Endothelial cell of umbilical vein (primary cell): ENCODE results near the gene F9. TPM values are rescaled to one million over a fixed set of nuclear protein-coding genes. Genes with fewer than 3 reads are reported as not detected.

ENCODE experiments used
- BruUV-seq: library from RNA; stranded (reverse); fragments of 400-500 nt; replicated peaks from 2 replicates; lab custom pipeline; 2021; lab: Mats Ljungman, UMichigan
- CTCF ChIA-PET: fragments of 300-600, 350-600 bp; sonication (Branson Sonifier 250); formaldehyde crosslinking; loops from one replicate; lab custom pipeline; 2021; ENCODE audit warnings: antibody characterized with exemption, inconsistent platforms; lab: Charles Lee
- POLR2A ChIA-PET: fragments of 300-600, 350-600 bp; sonication (Branson Sonifier 250); formaldehyde crosslinking; loops from one replicate; lab custom pipeline; 2021; ENCODE audit warnings: antibody characterized with exemption, inconsistent platforms; lab: Charles Lee
- DNase-seq: peaks from one replicate; pipeline ENCODE4 v3.0.0-alpha.2; 2011; ENCODE audit warnings: low read depth, low spot score
- FAIRE-seq: peaks from 2 replicates; lab custom pipeline; 2011; peaks lifted over from hg19 to GRCh38; lab: Jason Lieb, UNC
- H2AFZ ChIP-seq: 2 replicates; pipeline ENCODE4 v1.6.0; 2012; ENCODE audit warnings: low read depth, low read length, control low read depth, inconsistent platforms
- H3K27ac ChIP-seq: 2 replicates; pipeline ENCODE4 v1.5.1; 2011; ENCODE audit warnings: low read depth, mild to moderate bottlenecking, control low read depth, low read length, moderate library complexity; ENCODE audit not compliant: insufficient read depth
- H3K27me3 ChIP-seq, 2 experiments: 2 replicates each; pipeline versions ENCODE4 v1.6.0 to v1.6.1; 2011; ENCODE audit warnings: low read length in 2 of 2, mixed read lengths in 1 of 2; ENCODE audit not compliant: control insufficient read depth in 2 of 2, insufficient read depth in 2 of 2
- H3K36me3 ChIP-seq, 2 experiments: 2 replicates in 1 of 2; 3 replicates in 1 of 2; pipeline ENCODE4 v1.5.1; 2011; ENCODE audit warnings: low read length in 2 of 2, mild to moderate bottlenecking in 1 of 2, moderate library complexity in 1 of 2; ENCODE audit not compliant: control insufficient read depth in 2 of 2, insufficient read depth in 2 of 2; ENCODE audit errors: extremely low read depth in 1 of 2
- H3K4me1 ChIP-seq: 3 replicates; pipeline ENCODE4 v1.5.1; 2011; ENCODE audit warnings: mild to moderate bottlenecking, low read length; ENCODE audit not compliant: control insufficient read depth, insufficient read depth; ENCODE audit errors: extremely low read depth
- H3K4me2 ChIP-seq: 2 replicates; pipeline ENCODE4 v1.6.1; 2011; ENCODE audit warnings: low read length, control low read depth, mixed read lengths; ENCODE audit not compliant: insufficient read depth
- H3K4me3 ChIP-seq, 3 experiments: fragments of 200-600 bp in 1 of 3; sonication (generic), shearing (Covaris generic) in 1 of 3; replicated peaks in 1 of 3; 2 replicates each; pipeline ENCODE4 v1.5.1; 2011 to 2016; ENCODE audit warnings: control low read depth in 3 of 3, low read length in 3 of 3, mild to moderate bottlenecking in 2 of 3, inconsistent platforms in 1 of 3, low read depth in 1 of 3, moderate library complexity in 1 of 3; ENCODE audit not compliant: insufficient read depth in 1 of 3
- H3K79me2 ChIP-seq: 2 replicates; pipeline ENCODE4 v1.6.0; 2012; ENCODE audit warnings: low read length, inconsistent platforms; ENCODE audit not compliant: control insufficient read depth, insufficient read depth
- H3K9ac ChIP-seq: replicated peaks from 2 replicates; pipeline ENCODE3; 2011; ENCODE audit warnings: low read length, control low read depth; ENCODE audit not compliant: insufficient read depth; ENCODE audit errors: extremely low read depth
- H3K9me1 ChIP-seq: replicated peaks from 3 replicates; pipeline ENCODE4 v1.6.0; 2011; ENCODE audit warnings: mild to moderate bottlenecking, low read length; ENCODE audit not compliant: control insufficient read depth, insufficient read depth; ENCODE audit errors: extremely low read depth
- H3K9me3 ChIP-seq: replicated peaks from 2 replicates; pipeline ENCODE4 v1.5.1; 2012; ENCODE audit warnings: low read length, inconsistent platforms; ENCODE audit not compliant: control insufficient read depth, insufficient read depth
- H4K20me1 ChIP-seq: replicated peaks from 2 replicates; pipeline ENCODE3; 2011; ENCODE audit warnings: mild to moderate bottlenecking, low read length; ENCODE audit not compliant: control insufficient read depth, insufficient read depth; ENCODE audit errors: extremely low read depth
- CTCF ChIP-seq, 2 donors: IDR thresholded peaks; 1 replicate in 1 of 2; 2 replicates in 1 of 2; pipeline ENCODE4 v1.5.1; 2011; ENCODE audit warnings: low read length in 2 of 2, mild to moderate bottlenecking in 2 of 2, moderate library complexity in 2 of 2, control low read depth in 1 of 2, inconsistent platforms in 1 of 2, low read depth in 1 of 2; ENCODE audit not compliant: insufficient read depth in 1 of 2; ENCODE audit errors: extremely low read depth in 1 of 2
- EZH2 ChIP-seq: IDR thresholded peaks from 2 replicates; pipeline ENCODE4 v1.6.1; 2012; ENCODE audit warnings: borderline replicate concordance, low read depth, mild to moderate bottlenecking, moderate library complexity, low read length, inconsistent platforms; ENCODE audit not compliant: severe bottlenecking
- FOS ChIP-seq: IDR thresholded peaks from 2 replicates; pipeline ENCODE4 v1.6.1; 2011; ENCODE audit warnings: mild to moderate bottlenecking, low read length, moderate library complexity, borderline replicate concordance; ENCODE audit not compliant: insufficient read depth
- GATA2 ChIP-seq: IDR thresholded peaks from 2 replicates; pipeline ENCODE4 v1.7.0; 2011; ENCODE audit warnings: low read depth, mild to moderate bottlenecking, moderate library complexity, mixed read lengths, low read length; ENCODE audit not compliant: insufficient read length, insufficient read depth
- JUN ChIP-seq: IDR thresholded peaks from 2 replicates; pipeline ENCODE4 v1.6.1; 2011; ENCODE audit warnings: borderline replicate concordance, low read depth; ENCODE audit not compliant: insufficient read length, insufficient read depth
- MYC ChIP-seq: IDR thresholded peaks from one replicate; pipeline ENCODE4 v1.6.1; 2011; ENCODE audit warnings: mild to moderate bottlenecking, low read depth, low read length
- POLR2A ChIP-seq: IDR thresholded peaks from 2 replicates; pipeline ENCODE4 v1.6.1; 2012; ENCODE audit warnings: low read depth, mild to moderate bottlenecking, control low read depth, low read length
- POLR2AphosphoS5 ChIP-seq: IDR thresholded peaks from 2 replicates; pipeline ENCODE4 v1.6.1; 2012; ENCODE audit warnings: low read depth, mild to moderate bottlenecking, control low read depth, low read length, moderate library complexity; ENCODE audit not compliant: insufficient read depth
- dilution Hi-C: fragments of 300-500 bp; cut with MboI; formaldehyde crosslinking; loops from one replicate; pipeline ENCODE4 v1.15.0; 2019; ENCODE audit warnings: low sequenced_read_pairs; ENCODE audit not compliant: extremely low pct_ligation_motif_present
- intact Hi-C: fragments of 100-400 bp; cut with micrococcal nuclease; formaldehyde crosslinking; loops from one replicate; pipeline ENCODE4 v1.10.0; 2022
- polyA plus RNA-seq, 4 experiments: library from polyadenylated mRNA; depleted of rRNA in 3 of 4; stranded (reverse) in 3 of 4; unstranded in 1 of 4; fragments of >200 nt; gene quantifications; 2 replicates each; pipeline versions ENCODE4 v1.2.1 to v1.2.3, GENCODE V29; 2011 to 2012; ENCODE audit warnings: missing spikeins in 1 of 4
- total RNA-seq: library from RNA; stranded (reverse); gene quantifications from 2 replicates; pipeline ENCODE4 v1.2.3, GENCODE V29; 2021
- TF ChIP-seq, protein P1 (sequence below): IDR thresholded peaks from 2 replicates; pipeline ENCODE4 v1.6.1; 2011; ENCODE audit not compliant: insufficient read depth, insufficient read length

F9 gene
- total and polyA plus RNA-seq, 2 donors (not counting 3 experiments of a cell fraction or from before 2014, with no cell fraction given): not detected

DNA sequence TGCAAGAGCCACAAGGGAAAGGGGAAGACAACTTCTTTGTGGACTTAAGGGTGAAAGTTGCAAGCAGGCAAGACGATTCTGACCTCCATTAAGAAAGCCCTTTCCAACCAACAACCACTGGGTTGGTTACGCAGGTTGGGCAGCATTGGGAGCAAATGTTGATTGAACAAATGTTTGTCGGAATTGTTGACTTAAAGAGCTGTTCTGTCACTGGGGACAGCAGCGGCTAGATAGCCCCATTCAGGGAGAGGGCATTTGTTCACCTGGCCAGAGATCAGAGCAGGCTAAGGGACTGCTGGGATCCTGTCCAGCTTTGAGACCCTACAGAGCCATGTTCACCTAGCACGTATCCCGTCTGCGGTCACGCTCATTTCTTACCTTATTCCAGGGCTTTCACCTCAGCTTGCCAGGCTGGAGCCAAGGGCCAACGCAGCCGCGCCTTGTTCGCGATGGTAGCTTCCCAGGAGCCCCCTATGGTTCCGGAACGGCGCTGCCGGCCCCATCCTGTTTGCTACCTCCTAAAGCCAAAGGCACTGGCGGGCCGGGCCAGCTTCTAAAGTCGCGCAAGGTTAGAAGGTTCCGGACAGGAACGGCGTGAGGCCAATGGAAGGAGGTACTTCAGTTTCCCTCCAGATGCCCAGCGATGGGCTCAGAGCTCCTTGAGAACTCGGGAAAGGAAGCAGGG, 24.6 kb downstream of the F9 start:
- POLR2A ChIA-PET: no interaction called here
- no peaks in the 10 kb centered on the region for H4K20me1 ChIP-seq
- no TSS peak for BruUV-seq

More for the DNA sequence above, 24.6 kb downstream of the F9 start:
- no peak for TF ChIP-seq CTCF (IDR thresholded peaks at IDR 0.05; ENCODE audit: extremely low read depth in 1 of 2, insufficient read depth in 1 of 2, low read depth in 1 of 2, low read length in 2 of 2)
- no peak for TF ChIP-seq JUN
- TF ChIP-seq POLR2AphosphoS5: no peak
- TF ChIP-seq POLR2A: no peak
- TF ChIP-seq, protein P1, sequence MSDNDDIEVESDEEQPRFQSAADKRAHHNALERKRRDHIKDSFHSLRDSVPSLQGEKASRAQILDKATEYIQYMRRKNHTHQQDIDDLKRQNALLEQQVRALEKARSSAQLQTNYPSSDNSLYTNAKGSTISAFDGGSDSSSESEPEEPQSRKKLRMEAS: no peak
- TF ChIP-seq EZH2: no peak
- no peak for TF ChIP-seq GATA2
- TF ChIP-seq FOS: no peak
- TF ChIP-seq MYC: no peak
- Histone ChIP-seq H3K9ac (no peak overlapping the region), H3K4me2 (no peak overlapping the region), H3K4me3 (no peak overlapping the region), H3K36me3 (no peaks in the 10 kb centered on the region), H3K9me1 (no peaks in the 10 kb centered on the region), H3K4me1 (no peaks in the 10 kb centered on the region), H3K9me3 (no peaks in the 10 kb centered on the region), H3K27me3 (no peaks in the 10 kb centered on the region), H2AFZ (no peak overlapping the region), H3K27ac (no peak overlapping the region), H3K79me2 (no peaks in the 10 kb centered on the region)
- no peak for FAIRE-seq
- DNase-seq: no peak
- dilution Hi-C loops (no loop called here), intact Hi-C loops (no loop called here)
- CTCF ChIA-PET: no interaction called here
